ENCODE measurements around the gene TMEM121. TPM values are rescaled to one million over a fixed set of nuclear protein-coding genes. Genes with fewer than 3 reads are reported as not detected.
"Not testable (repeated sequence)": the region's sequence is repeated elsewhere in the genome, so short reads cannot be mapped to it uniquely, and the experiment has no call there.

Gene TMEM121
- polyA plus RNA-seq, 3 donors, result 0.08 to 0.11 TPM; not detected in 1

GRCh38 chr14:105566248-105567163, 40.1 kb downstream of the TMEM121 start:
- H3K27me3 Mint-ChIP-seq (ENCODE audit: low read depth in 3 of 3); H3K36me3 Mint-ChIP-seq; H3K4me2 ChIP-seq (replicated peaks; ENCODE audit: extremely low read depth, low read length, poor library complexity, severe bottlenecking); H2AFZ ChIP-seq (ENCODE audit: insufficient read depth, low read depth, low read length, poor library complexity, severe bottlenecking); H3K27me3 ChIP-seq (ENCODE audit: control insufficient read depth in 2 of 2, insufficient read depth in 2 of 2, low read length in 2 of 2); H3K9ac ChIP-seq (ENCODE audit: insufficient read depth, low read length, poor library complexity, severe bottlenecking); H3K79me2 ChIP-seq (ENCODE audit: insufficient read depth, low read length); H3K27ac ChIP-seq (ENCODE audit: low read depth in 1 of 2, low read length in 2 of 2); H3K4me3 ChIP-seq (replicated peaks in 1 of 3; ENCODE audit: low read depth in 2 of 3, low read length in 3 of 3); H3K36me3 ChIP-seq (replicated peaks in 1 of 2; ENCODE audit: control insufficient read depth in 1 of 2, insufficient read depth in 2 of 2, low read length in 2 of 2); H3K4me3 Mint-ChIP-seq; H3K27ac Mint-ChIP-seq; H3K9me3 ChIP-seq (replicated peaks in 1 of 2; ENCODE audit: control insufficient read depth in 1 of 2, insufficient read depth in 1 of 2, low read length in 2 of 2); DNase-seq; H4K20me1 ChIP-seq (ENCODE audit: insufficient read depth, low read length); H3K4me1 Mint-ChIP-seq; H3K4me1 ChIP-seq (ENCODE audit: control insufficient read depth in 1 of 2, insufficient read depth in 2 of 2, low read length in 2 of 2): not testable (repeated sequence)
- 100% methylated on average over 3 of the region's 34 CpGs for WGBS (ENCODE audit: insufficient coverage)
- peaks cover 0 to 27% (median 7%) of the 10 kb centered on the region in 7 donors for H3K9me3 Mint-ChIP-seq
- intact Hi-C loops (cut with micrococcal nuclease), result loop anchor here (5.0 to 10.0 kb wide), 2 partner anchors 118 to 121 kb away; no protein-coding TSS in a partner anchor

- not testable (repeated sequence) for H3K4me3 Mint-ChIP-seq; H3K27me3 ChIP-seq (ENCODE audit: control insufficient read depth in 2 of 2, insufficient read depth in 2 of 2, low read length in 2 of 2); DNase-seq; H3K4me2 ChIP-seq (replicated peaks; ENCODE audit: extremely low read depth, low read length, poor library complexity, severe bottlenecking); H3K4me1 ChIP-seq (ENCODE audit: control insufficient read depth in 1 of 2, insufficient read depth in 2 of 2, low read length in 2 of 2); H3K36me3 ChIP-seq (replicated peaks in 1 of 2; ENCODE audit: control insufficient read depth in 1 of 2, insufficient read depth in 2 of 2, low read length in 2 of 2); H3K27me3 Mint-ChIP-seq (ENCODE audit: low read depth in 3 of 3); H2AFZ ChIP-seq (ENCODE audit: insufficient read depth, low read depth, low read length, poor library complexity, severe bottlenecking); H3K4me3 ChIP-seq (replicated peaks in 1 of 3; ENCODE audit: low read depth in 2 of 3, low read length in 3 of 3); H3K36me3 Mint-ChIP-seq; H3K79me2 ChIP-seq (ENCODE audit: insufficient read depth, low read length); H3K27ac ChIP-seq (ENCODE audit: low read depth in 1 of 2, low read length in 2 of 2); H3K4me1 Mint-ChIP-seq; H3K9ac ChIP-seq (ENCODE audit: insufficient read depth, low read length, poor library complexity, severe bottlenecking); H4K20me1 ChIP-seq (ENCODE audit: insufficient read depth, low read length); H3K9me3 ChIP-seq (replicated peaks in 1 of 2; ENCODE audit: control insufficient read depth in 1 of 2, insufficient read depth in 1 of 2, low read length in 2 of 2)
- Mint-ChIP-seq H3K9me3 (peaks cover 0 to 26% (median 7%) of the 10 kb centered on the region in 7 donors), H3K27ac (peak overlapping the region in 1 of 7 donors; percentile 61)
- intact Hi-C loops (cut with micrococcal nuclease), result loop anchor here (5.0 to 10.0 kb wide), 2 partner anchors 117 to 120 kb away; no protein-coding TSS in a partner anchor
- WGBS (ENCODE audit: insufficient coverage), result 90% methylated on average over 15 of the region's 20 CpGs
Measured at GRCh38 chr14:105567164-105568103, 41.1 kb downstream of the TMEM121 start.

- intact Hi-C loops (cut with micrococcal nuclease), result loop anchor here (5.0 to 10.0 kb wide), 2 partner anchors 117 to 119 kb away; no protein-coding TSS in a partner anchor
- not testable (repeated sequence) for H2AFZ ChIP-seq (ENCODE audit: insufficient read depth, low read depth, low read length, poor library complexity, severe bottlenecking); H3K9ac ChIP-seq (ENCODE audit: insufficient read depth, low read length, poor library complexity, severe bottlenecking); H3K4me1 Mint-ChIP-seq; H3K36me3 ChIP-seq (replicated peaks in 1 of 2; ENCODE audit: control insufficient read depth in 1 of 2, insufficient read depth in 2 of 2, low read length in 2 of 2); H3K27ac ChIP-seq (ENCODE audit: low read depth in 1 of 2, low read length in 2 of 2); H3K9me3 ChIP-seq (replicated peaks in 1 of 2; ENCODE audit: control insufficient read depth in 1 of 2, insufficient read depth in 1 of 2, low read length in 2 of 2); H3K27ac Mint-ChIP-seq; DNase-seq; H3K4me1 ChIP-seq (ENCODE audit: control insufficient read depth in 1 of 2, insufficient read depth in 2 of 2, low read length in 2 of 2); H3K36me3 Mint-ChIP-seq; H3K79me2 ChIP-seq (ENCODE audit: insufficient read depth, low read length); H4K20me1 ChIP-seq (ENCODE audit: insufficient read depth, low read length); H3K4me3 Mint-ChIP-seq; H3K4me2 ChIP-seq (replicated peaks; ENCODE audit: extremely low read depth, low read length, poor library complexity, severe bottlenecking); H3K4me3 ChIP-seq (replicated peaks in 1 of 3; ENCODE audit: low read depth in 2 of 3, low read length in 3 of 3); H3K27me3 Mint-ChIP-seq (ENCODE audit: low read depth in 3 of 3); H3K27me3 ChIP-seq (ENCODE audit: control insufficient read depth in 2 of 2, insufficient read depth in 2 of 2, low read length in 2 of 2)
- 77% methylated on average over 7 of the region's 18 CpGs for WGBS (ENCODE audit: insufficient coverage)
- H3K9me3 Mint-ChIP-seq, result peaks cover 0 to 24% (median 5%) of the 10 kb centered on the region in 7 donors
Measured at GRCh38 chr14:105568140-105568843, 41.9 kb downstream of the TMEM121 start.

Measured in CD14-positive monocyte (primary cell).